DND-41 (cell line): ENCODE data around the gene MAML3.

Experiments used
- CTCF ChIP-seq: IDR thresholded peaks from 2 replicates; pipeline ENCODE4 v1.5.1; 2012; ENCODE audit warnings: borderline replicate concordance, low read length, moderate library complexity, mild to moderate bottlenecking; ENCODE audit not compliant: poor library complexity, severe bottlenecking; ENCODE audit errors: extremely low read depth
- EZH2 ChIP-seq: IDR thresholded peaks from 3 replicates; pipeline ENCODE4 v1.6.1; 2012; ENCODE audit warnings: borderline replicate concordance, low read depth, mild to moderate bottlenecking, moderate library complexity, low read length, inconsistent platforms; ENCODE audit not compliant: severe bottlenecking

GRCh38 chr4:139745111-139745639 lies 408.8 kb downstream of the MAML3 start:
- TF ChIP-seq EZH2: no peak
- no peak for TF ChIP-seq CTCF
